ENCODE data around the gene TGFBR2. TPM values are rescaled to one million over a fixed set of nuclear protein-coding genes. Genes with fewer than 3 reads are reported as not detected.

The TGFBR2 gene
- total and polyA plus RNA-seq, 2 experiments from 2014 or later = 4.7 to 13.0 TPM

DNA sequence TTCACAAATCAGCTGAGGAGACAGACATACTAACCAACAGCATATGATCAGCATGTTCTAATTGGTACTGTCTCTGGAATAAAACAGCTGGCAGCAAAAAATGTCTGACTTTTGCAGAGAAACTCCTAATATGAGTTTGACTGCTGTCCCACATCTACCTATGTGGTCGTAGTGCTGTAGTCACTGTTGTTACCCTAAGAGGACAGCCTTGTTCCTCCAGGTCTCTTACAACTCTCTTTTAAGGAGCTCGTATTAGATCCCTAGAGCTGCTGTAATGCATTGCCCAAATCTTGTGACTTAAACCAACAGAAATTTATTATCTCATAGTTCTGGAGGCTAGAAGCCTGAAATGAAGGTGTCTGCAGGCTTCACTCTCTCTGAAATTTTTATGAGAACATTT is 92.1 kb downstream of the TGFBR2 start (continued):
- no peak for TF ChIP-seq STAT1 (IDR thresholded peaks at IDR 0.05; ENCODE audit: unreplicated experiment)

DNA sequence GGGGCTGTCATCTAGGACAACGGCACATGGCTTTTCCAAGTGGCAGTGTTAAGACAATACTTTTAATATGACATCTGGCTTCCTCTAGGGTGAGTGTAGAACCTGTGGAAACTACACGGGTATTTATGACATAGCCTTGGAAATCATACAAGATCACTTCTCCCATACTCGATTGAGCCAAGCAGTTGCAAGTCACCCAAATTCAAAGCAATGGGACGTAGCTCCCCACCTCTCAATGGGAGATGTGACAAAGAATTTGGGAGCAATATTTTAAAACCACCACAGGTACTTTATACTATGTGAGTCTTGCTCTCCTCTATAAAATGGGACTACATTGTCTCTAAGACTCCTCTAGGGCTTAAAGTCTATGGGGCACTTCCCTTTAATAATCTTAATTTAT is 93.5 kb downstream of the TGFBR2 start:
- no peak overlapping the region for H3K4me2 ChIP-seq
- H4K20me1 ChIP-seq (replicated peaks; ENCODE audit: insufficient read depth) = no peaks in the 10 kb centered on the region
- no peak overlapping the region for H3K27ac ChIP-seq (ENCODE audit: low read depth)
- H3K4me1 Mint-ChIP-seq = peaks cover 36% of the 10 kb centered on the region
- peaks cover 43% of the 10 kb centered on the region for H3K36me3 Mint-ChIP-seq (ENCODE audit: low read depth)
- no peak overlapping the region for H3K4me3 ChIP-seq
- peaks cover 27% of the 10 kb centered on the region for H3K4me1 ChIP-seq (ENCODE audit: insufficient read depth)
- no peaks in the 10 kb centered on the region for H3K27me3 ChIP-seq (ENCODE audit: insufficient read depth)
- no peaks in the 10 kb centered on the region for H3K27me3 Mint-ChIP-seq (ENCODE audit: insufficient read depth, low read depth, poor library complexity)
- H2AFZ ChIP-seq = no peak overlapping the region
- H3K36me3 ChIP-seq (ENCODE audit: insufficient read depth) = peaks cover 4% of the 10 kb centered on the region
- no peak overlapping the region for H3K4me3 Mint-ChIP-seq
- no peak for TF ChIP-seq CTCF (conservative IDR thresholded peaks at IDR 0.05; ENCODE audit: low read depth in 2 of 2)
- TF ChIP-seq EZH2 (IDR thresholded peaks at IDR 0.05; ENCODE audit: low read depth, unreplicated experiment) = no peak
- no peak for TF ChIP-seq CREB1 (CRISPR knock-in tag; IDR thresholded peaks at IDR 0.05; ENCODE audit: low read depth)
- no peak for TF ChIP-seq EZH2phosphoT487 (IDR thresholded peaks at IDR 0.05; ENCODE audit: unreplicated experiment)
- TF ChIP-seq JUNB (IDR thresholded peaks at IDR 0.05; ENCODE audit: unreplicated experiment) = no peak
- TF ChIP-seq ZNF114 (CRISPR knock-in tag; IDR thresholded peaks at IDR 0.05) = no peak
- no peak for TF ChIP-seq REST (IDR thresholded peaks at IDR 0.05; ENCODE audit: unreplicated experiment)
- no peak for TF ChIP-seq NANOG (IDR thresholded peaks at IDR 0.05; ENCODE audit: borderline replicate concordance)
- no peak for TF ChIP-seq ETS1 (IDR thresholded peaks at IDR 0.05)
- no peak for TF ChIP-seq STAT1 (IDR thresholded peaks at IDR 0.05; ENCODE audit: unreplicated experiment)
- TF ChIP-seq ZNF331 (CRISPR knock-in tag; IDR thresholded peaks at IDR 0.05; ENCODE audit: low read depth) = no peak
- TF ChIP-seq, protein P1, sequence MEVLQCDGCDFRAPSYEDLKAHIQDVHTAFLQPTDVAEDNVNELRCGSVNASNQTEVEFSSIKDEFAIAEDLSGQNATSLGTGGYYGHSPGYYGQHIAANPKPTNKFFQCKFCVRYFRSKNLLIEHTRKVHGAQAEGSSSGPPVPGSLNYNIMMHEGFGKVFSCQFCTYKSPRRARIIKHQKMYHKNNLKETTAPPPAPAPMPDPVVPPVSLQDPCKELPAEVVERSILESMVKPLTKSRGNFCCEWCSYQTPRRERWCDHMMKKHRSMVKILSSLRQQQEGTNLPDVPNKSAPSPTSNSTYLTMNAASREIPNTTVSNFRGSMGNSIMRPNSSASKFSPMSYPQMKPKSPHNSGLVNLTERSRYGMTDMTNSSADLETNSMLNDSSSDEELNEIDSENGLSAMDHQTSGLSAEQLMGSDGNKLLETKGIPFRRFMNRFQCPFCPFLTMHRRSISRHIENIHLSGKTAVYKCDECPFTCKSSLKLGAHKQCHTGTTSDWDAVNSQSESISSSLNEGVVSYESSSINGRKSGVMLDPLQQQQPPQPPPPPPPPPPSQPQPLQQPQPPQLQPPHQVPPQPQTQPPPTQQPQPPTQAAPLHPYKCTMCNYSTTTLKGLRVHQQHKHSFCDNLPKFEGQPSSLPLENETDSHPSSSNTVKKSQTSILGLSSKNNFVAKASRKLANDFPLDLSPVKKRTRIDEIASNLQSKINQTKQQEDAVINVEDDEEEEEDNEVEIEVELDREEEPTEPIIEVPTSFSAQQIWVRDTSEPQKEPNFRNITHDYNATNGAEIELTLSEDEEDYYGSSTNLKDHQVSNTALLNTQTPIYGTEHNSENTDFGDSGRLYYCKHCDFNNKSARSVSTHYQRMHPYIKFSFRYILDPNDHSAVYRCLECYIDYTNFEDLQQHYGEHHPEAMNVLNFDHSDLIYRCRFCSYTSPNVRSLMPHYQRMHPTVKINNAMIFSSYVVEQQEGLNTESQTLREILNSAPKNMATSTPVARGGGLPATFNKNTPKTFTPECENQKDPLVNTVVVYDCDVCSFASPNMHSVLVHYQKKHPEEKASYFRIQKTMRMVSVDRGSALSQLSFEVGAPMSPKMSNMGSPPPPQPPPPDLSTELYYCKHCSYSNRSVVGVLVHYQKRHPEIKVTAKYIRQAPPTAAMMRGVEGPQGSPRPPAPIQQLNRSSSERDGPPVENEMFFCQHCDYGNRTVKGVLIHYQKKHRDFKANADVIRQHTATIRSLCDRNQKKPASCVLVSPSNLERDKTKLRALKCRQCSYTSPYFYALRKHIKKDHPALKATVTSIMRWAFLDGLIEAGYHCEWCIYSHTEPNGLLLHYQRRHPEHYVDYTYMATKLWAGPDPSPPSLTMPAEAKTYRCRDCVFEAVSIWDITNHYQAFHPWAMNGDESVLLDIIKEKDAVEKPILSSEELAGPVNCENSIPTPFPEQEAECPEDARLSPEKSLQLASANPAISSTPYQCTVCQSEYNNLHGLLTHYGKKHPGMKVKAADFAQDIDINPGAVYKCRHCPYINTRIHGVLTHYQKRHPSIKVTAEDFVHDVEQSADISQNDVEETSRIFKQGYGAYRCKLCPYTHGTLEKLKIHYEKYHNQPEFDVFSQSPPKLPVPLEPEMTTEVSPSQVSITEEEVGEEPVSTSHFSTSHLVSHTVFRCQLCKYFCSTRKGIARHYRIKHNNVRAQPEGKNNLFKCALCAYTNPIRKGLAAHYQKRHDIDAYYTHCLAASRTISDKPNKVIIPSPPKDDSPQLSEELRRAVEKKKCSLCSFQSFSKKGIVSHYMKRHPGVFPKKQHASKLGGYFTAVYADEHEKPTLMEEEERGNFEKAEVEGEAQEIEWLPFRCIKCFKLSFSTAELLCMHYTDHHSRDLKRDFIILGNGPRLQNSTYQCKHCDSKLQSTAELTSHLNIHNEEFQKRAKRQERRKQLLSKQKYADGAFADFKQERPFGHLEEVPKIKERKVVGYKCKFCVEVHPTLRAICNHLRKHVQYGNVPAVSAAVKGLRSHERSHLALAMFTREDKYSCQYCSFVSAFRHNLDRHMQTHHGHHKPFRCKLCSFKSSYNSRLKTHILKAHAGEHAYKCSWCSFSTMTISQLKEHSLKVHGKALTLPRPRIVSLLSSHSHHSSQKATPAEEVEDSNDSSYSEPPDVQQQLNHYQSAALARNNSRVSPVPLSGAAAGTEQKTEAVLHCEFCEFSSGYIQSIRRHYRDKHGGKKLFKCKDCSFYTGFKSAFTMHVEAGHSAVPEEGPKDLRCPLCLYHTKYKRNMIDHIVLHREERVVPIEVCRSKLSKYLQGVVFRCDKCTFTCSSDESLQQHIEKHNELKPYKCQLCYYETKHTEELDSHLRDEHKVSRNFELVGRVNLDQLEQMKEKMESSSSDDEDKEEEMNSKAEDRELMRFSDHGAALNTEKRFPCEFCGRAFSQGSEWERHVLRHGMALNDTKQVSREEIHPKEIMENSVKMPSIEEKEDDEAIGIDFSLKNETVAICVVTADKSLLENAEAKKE (CRISPR knock-in tag; IDR thresholded peaks at IDR 0.05) = no peak
- TF ChIP-seq POLR2AphosphoS5 (IDR thresholded peaks at IDR 0.05; ENCODE audit: low read depth) = no peak
- ATAC-seq (no peak), DNase-seq (ENCODE audit: low spot score) (no peak)
- H3K79me2 ChIP-seq (replicated peaks; ENCODE audit: insufficient read depth) = no peaks in the 10 kb centered on the region
- H3K9me3 Mint-ChIP-seq = peaks cover 33% of the 10 kb centered on the region
- no peak overlapping the region for H3K27ac Mint-ChIP-seq
- H3F3A ChIP-seq (replicated peaks; ENCODE audit: low read depth) = 0 out of 2 replicates have a peak, but pooled peaks cover 5% of the 10 kb centered on the region
- peaks cover 12% of the 10 kb centered on the region; the same call in 1 of the 2 replicates for H3K9me2 ChIP-seq (ENCODE audit: insufficient read depth)

Measured in GM23338 (cell line).